Tibial nerve (tissue), 4 donors: ENCODE measurements around the gene DZANK1. TPM values are rescaled to one million over a fixed set of nuclear protein-coding genes. Genes with fewer than 3 reads are reported as not detected.

Source experiments
- DNase-seq, 2 donors: peaks; one replicate each; pipeline ENCODE4 v3.0.0-alpha.2; 2019; ENCODE audit warnings: low spot score in 2 of 2
- H3K27ac ChIP-seq, 4 donors: fragments of 200-600 bp; sonication (generic) in 3 of 4; one replicate each; pipeline ENCODE4 v1.5.1; 2017 to 2019; ENCODE audit warnings: mild to moderate bottlenecking in 1 of 4
- H3K27me3 ChIP-seq, 2 donors: fragments of 200-600 bp; sonication (generic) in 1 of 2; one replicate each; pipeline versions ENCODE4 v1.5.1 to v1.6.0; 2017 to 2019
- H3K36me3 ChIP-seq, 3 donors: fragments of 200-600 bp; sonication (generic); one replicate each; pipeline ENCODE4 v1.5.1; 2018 to 2019
- H3K4me1 ChIP-seq, 4 donors: fragments of 200-600 bp; sonication (generic) in 3 of 4; one replicate each; pipeline ENCODE4 v1.5.1; 2017 to 2019
- H3K4me3 ChIP-seq, 4 donors: fragments of 200-600 bp; sonication (generic) in 3 of 4; one replicate each; pipeline ENCODE4 v1.5.1; 2017 to 2019; ENCODE audit warnings: mild to moderate bottlenecking in 1 of 4, moderate library complexity in 1 of 4
- H3K9me3 ChIP-seq, 4 donors: fragments of 200-600 bp; sonication (generic) in 3 of 4; one replicate each; pipeline ENCODE4 v1.5.1; 2017 to 2019
- EP300 ChIP-seq, 2 donors: sonication (generic); formaldehyde crosslinking; IDR thresholded peaks; one replicate each; pipeline ENCODE4 v1.6.1; 2017; ENCODE audit warnings: antibody characterized with exemption in 2 of 2, mild to moderate bottlenecking in 1 of 2
- POLR2A ChIP-seq, 2 donors: fragments of 450-650 bp; IDR thresholded peaks; one replicate each; pipeline ENCODE4 v1.6.1; 2017; ENCODE audit warnings: antibody characterized with exemption in 2 of 2, mild to moderate bottlenecking in 2 of 2, moderate library complexity in 2 of 2
- WGBS, 2 donors: methylation state at CpG; one replicate each; pipeline ENCODE4 v1.1.5; 2018; 5-methylcytosine and 5-hydroxymethylcytosine counted together
- total RNA-seq, 4 donors: library from RNA; depleted of rRNA; stranded (reverse); fragments of >200 nt; gene quantifications; one replicate each; pipeline ENCODE4 v1.1.0, GENCODE V29; 2016
- TF ChIP-seq, protein P1 (sequence below), 5 experiments: fragments of 200-600 bp in 3 of 5; fragments of 450-650 bp in 2 of 5; sonication (generic) in 3 of 5; IDR thresholded peaks; one replicate each; pipeline ENCODE4 v1.5.1; 2016 to 2019; ENCODE audit warnings: antibody characterized with exemption in 5 of 5, mild to moderate bottlenecking in 3 of 5, moderate library complexity in 2 of 5

Gene DZANK1
- total RNA-seq, 4 donors from 2014 or later: 1.6 to 4.2 (median 2.8) TPM

DNA sequence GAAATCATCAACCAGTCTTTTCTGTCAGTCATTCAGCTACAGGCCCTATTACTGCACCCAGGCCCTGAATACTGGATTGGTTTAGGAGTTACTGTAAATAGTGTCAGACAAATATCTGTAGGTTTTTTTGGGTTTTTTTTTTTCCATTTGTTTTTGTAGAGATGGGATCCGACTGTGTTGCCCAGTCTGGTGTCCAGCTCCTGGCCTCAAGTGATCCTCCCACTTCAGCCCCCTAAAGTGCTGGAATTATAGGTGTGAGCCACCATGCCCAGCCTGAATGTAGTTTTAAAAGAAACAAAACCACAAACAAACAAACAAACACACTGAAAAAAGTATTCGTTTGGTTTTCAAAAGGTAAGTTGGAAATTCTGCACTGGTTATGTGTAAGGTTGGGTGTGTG lies 39.6 kb downstream of the DZANK1 start:
- TF ChIP-seq, protein P1, sequence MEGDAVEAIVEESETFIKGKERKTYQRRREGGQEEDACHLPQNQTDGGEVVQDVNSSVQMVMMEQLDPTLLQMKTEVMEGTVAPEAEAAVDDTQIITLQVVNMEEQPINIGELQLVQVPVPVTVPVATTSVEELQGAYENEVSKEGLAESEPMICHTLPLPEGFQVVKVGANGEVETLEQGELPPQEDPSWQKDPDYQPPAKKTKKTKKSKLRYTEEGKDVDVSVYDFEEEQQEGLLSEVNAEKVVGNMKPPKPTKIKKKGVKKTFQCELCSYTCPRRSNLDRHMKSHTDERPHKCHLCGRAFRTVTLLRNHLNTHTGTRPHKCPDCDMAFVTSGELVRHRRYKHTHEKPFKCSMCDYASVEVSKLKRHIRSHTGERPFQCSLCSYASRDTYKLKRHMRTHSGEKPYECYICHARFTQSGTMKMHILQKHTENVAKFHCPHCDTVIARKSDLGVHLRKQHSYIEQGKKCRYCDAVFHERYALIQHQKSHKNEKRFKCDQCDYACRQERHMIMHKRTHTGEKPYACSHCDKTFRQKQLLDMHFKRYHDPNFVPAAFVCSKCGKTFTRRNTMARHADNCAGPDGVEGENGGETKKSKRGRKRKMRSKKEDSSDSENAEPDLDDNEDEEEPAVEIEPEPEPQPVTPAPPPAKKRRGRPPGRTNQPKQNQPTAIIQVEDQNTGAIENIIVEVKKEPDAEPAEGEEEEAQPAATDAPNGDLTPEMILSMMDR (IDR thresholded peaks at IDR 0.05): no peak
- TF ChIP-seq POLR2A (IDR thresholded peaks at IDR 0.05): no peak
- no peak for TF ChIP-seq EP300 (IDR thresholded peaks at IDR 0.05)
- H3K27ac ChIP-seq: no peak overlapping the region
- no peak overlapping the region for H3K4me3 ChIP-seq
- peaks cover 0 to 14% (median 0%) of the 10 kb centered on the region in 3 donors for H3K36me3 ChIP-seq
- H3K9me3 ChIP-seq: no peaks in the 10 kb centered on the region
- no peaks in the 10 kb centered on the region for H3K27me3 ChIP-seq
- peaks cover 0 to 14% (median 2%) of the 10 kb centered on the region in 4 donors for H3K4me1 ChIP-seq
- 94% methylated on average over 2 of the region's 2 CpGs for WGBS, 2 donors
- no peak for DNase-seq

DNA sequence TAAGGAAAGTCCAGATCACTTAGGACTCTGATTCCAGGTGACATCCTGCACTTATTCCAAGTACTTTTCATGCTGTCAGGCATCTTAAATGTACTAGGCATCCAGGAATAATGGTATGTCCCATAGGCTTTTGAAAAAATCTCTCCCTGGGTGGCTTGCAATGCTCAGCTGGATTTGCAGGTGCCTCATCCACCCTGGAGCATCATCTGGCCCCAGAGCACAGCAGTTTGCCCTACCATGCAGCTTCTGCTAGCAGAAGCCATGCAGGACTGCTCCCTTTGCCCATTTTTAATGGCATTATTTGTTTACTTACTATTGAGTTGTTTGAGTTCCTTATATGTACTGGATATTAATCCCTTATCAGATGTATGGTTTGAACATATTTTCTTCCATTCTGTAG lies 45.2 kb downstream of the DZANK1 start:
- TF ChIP-seq, protein P1 (IDR thresholded peaks at IDR 0.05): no peak
- Histone ChIP-seq H3K9me3 (no peaks in the 10 kb centered on the region), H3K4me3 (no peak overlapping the region), H3K27ac (no peak overlapping the region), H3K27me3 (no peaks in the 10 kb centered on the region), H3K36me3 (peaks cover 0 to 21% (median 0%) of the 10 kb centered on the region in 3 donors), H3K4me1 (no peaks in the 10 kb centered on the region)
- no peak for DNase-seq

DNA sequence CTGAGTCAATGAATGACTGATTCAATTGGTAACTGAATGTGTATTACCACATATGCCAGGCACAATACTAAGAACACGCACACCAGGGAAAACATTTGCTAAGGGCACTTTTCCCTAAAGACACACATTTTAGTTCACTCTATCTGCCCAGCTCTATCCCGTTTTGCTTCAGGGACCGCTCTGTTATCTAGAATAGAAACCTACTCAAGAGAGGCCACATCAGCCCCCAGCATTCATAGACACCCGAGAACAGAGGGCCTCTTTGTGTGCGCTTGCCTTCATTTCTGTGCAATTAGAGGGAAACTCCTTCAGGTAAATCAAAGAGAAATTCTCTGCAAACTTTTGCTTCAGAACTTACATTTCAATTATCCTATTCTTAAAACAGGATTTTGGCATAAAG lies 50.3 kb downstream of the DZANK1 start:
- TF ChIP-seq EP300 (IDR thresholded peaks at IDR 0.05) (no peak), POLR2A (IDR thresholded peaks at IDR 0.05) (no peak)
- TF ChIP-seq, protein P1 (IDR thresholded peaks at IDR 0.05): no peak
- no peak overlapping the region for H3K4me3 ChIP-seq
- no peak overlapping the region for H3K27ac ChIP-seq
- peaks cover 0 to 5% (median 0%) of the 10 kb centered on the region in 4 donors for H3K4me1 ChIP-seq
- 47 to 50% methylated on average over 5 of the region's 5 CpGs for WGBS, 2 donors
- H3K9me3 ChIP-seq: no peaks in the 10 kb centered on the region
- DNase-seq: no peak
- H3K36me3 ChIP-seq: peaks cover 0 to 8% (median 0%) of the 10 kb centered on the region in 3 donors
- no peaks in the 10 kb centered on the region for H3K27me3 ChIP-seq

DNA sequence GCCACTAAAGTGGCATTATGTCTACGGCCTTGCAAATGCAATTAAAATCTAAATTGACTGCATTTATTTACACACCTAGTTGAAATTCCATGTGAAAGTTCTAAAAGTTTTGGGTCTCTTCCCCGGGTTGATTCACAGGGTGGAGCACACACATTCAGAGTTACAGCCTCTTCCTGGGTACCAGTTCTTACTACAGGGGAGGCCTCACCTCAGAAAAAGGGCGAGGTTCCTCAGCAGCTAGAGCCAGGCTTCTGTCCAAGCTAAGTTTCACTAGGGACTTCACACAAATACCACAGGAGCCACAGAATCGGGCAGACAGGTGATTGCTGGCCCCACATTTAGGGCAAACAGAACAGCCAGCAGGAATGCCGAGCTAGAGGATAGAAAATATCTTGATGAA lies 52.7 kb downstream of the DZANK1 start:
- TF ChIP-seq EP300 (IDR thresholded peaks at IDR 0.05): no peak
- TF ChIP-seq, protein P1 (IDR thresholded peaks at IDR 0.05): no peak
- no peak for TF ChIP-seq POLR2A (IDR thresholded peaks at IDR 0.05)
- H3K9me3 ChIP-seq: no peaks in the 10 kb centered on the region
- 62 to 68% methylated on average over 5 of the region's 5 CpGs for WGBS, 2 donors
- H3K4me1 ChIP-seq: peaks cover 0 to 5% (median 0%) of the 10 kb centered on the region in 4 donors
- DNase-seq: no peak
- H3K4me3 ChIP-seq: no peak overlapping the region
- no peaks in the 10 kb centered on the region for H3K36me3 ChIP-seq
- no peak overlapping the region for H3K27ac ChIP-seq
- no peaks in the 10 kb centered on the region for H3K27me3 ChIP-seq

DNA sequence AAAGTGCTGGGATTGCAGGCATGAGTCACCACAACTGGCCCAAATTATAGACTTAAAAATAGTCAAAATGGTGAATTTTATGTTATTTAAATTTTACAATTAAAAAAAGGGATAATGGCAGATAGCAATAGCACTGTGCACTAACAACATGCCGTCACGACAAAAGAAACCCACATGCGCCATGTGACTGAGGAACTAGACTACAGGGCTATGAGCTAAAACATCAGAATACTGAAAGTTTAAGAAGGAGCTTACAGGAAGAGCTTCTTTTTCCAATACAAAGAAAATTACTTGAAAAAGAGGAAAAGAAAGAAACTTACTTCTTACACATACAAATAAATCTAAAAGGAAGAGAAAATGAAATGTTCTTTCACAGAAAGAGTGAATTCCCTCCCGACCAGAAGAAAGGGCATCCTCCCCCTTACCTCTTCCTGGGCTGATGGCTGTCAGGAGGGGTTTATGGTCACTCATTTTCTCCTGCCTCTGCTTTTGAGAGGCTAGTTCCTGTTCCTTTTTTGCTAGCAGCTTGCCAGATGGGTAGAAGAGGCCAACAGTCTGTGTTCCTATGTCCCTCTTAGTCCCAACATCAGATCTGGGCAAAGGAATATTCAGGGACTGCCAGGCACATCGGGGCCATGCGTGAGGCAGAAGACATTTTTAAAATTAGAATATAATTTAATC lies 54.5 kb downstream of the DZANK1 start:
- DNase-seq: no peak
- peaks cover 0 to 5% (median 0%) of the 10 kb centered on the region in 4 donors for H3K4me1 ChIP-seq
- TF ChIP-seq EP300 (IDR thresholded peaks at IDR 0.05): no peak
- TF ChIP-seq, protein P1 (IDR thresholded peaks at IDR 0.05): no peak
- no peak for TF ChIP-seq POLR2A (IDR thresholded peaks at IDR 0.05)
- H3K9me3 ChIP-seq: no peaks in the 10 kb centered on the region
- no peak overlapping the region for H3K27ac ChIP-seq
- H3K27me3 ChIP-seq: no peaks in the 10 kb centered on the region
- H3K4me3 ChIP-seq: no peak overlapping the region
- H3K36me3 ChIP-seq: peaks cover 0 to under 1% (median 0%) of the 10 kb centered on the region in 3 donors
- 76 to 78% methylated on average over 6 of the region's 6 CpGs for WGBS, 2 donors
